Endothelial cell of umbilical vein (primary cell): ENCODE measurements around the gene DISP3. TPM values are rescaled to one million over a fixed set of nuclear protein-coding genes. Genes with fewer than 3 reads are reported as not detected.

Experiments used
- BruUV-seq: library from RNA; stranded (reverse); fragments of 400-500 nt; replicated peaks from 2 replicates; lab custom pipeline; 2021; lab: Mats Ljungman, UMichigan
- CTCF ChIA-PET: fragments of 300-600, 350-600 bp; sonication (Branson Sonifier 250); formaldehyde crosslinking; loops from one replicate; lab custom pipeline; 2021; ENCODE audit warnings: antibody characterized with exemption, inconsistent platforms; lab: Charles Lee
- POLR2A ChIA-PET: fragments of 300-600, 350-600 bp; sonication (Branson Sonifier 250); formaldehyde crosslinking; loops from one replicate; lab custom pipeline; 2021; ENCODE audit warnings: antibody characterized with exemption, inconsistent platforms; lab: Charles Lee
- DNase-seq: peaks from one replicate; pipeline ENCODE4 v3.0.0-alpha.2; 2011; ENCODE audit warnings: low read depth, low spot score
- FAIRE-seq: peaks from 2 replicates; lab custom pipeline; 2011; peaks lifted over from hg19 to GRCh38; lab: Jason Lieb, UNC
- H2AFZ ChIP-seq: 2 replicates; pipeline ENCODE4 v1.6.0; 2012; ENCODE audit warnings: low read depth, low read length, control low read depth, inconsistent platforms
- H3K27ac ChIP-seq: 2 replicates; pipeline ENCODE4 v1.5.1; 2011; ENCODE audit warnings: low read depth, mild to moderate bottlenecking, control low read depth, low read length, moderate library complexity; ENCODE audit not compliant: insufficient read depth
- H3K27me3 ChIP-seq, 2 experiments: 2 replicates each; pipeline versions ENCODE4 v1.6.0 to v1.6.1; 2011; ENCODE audit warnings: low read length in 2 of 2, mixed read lengths in 1 of 2; ENCODE audit not compliant: control insufficient read depth in 2 of 2, insufficient read depth in 2 of 2
- H3K36me3 ChIP-seq, 2 experiments: 2 replicates in 1 of 2; 3 replicates in 1 of 2; pipeline ENCODE4 v1.5.1; 2011; ENCODE audit warnings: low read length in 2 of 2, mild to moderate bottlenecking in 1 of 2, moderate library complexity in 1 of 2; ENCODE audit not compliant: control insufficient read depth in 2 of 2, insufficient read depth in 2 of 2; ENCODE audit errors: extremely low read depth in 1 of 2
- H3K4me1 ChIP-seq: 3 replicates; pipeline ENCODE4 v1.5.1; 2011; ENCODE audit warnings: mild to moderate bottlenecking, low read length; ENCODE audit not compliant: control insufficient read depth, insufficient read depth; ENCODE audit errors: extremely low read depth
- H3K4me2 ChIP-seq: 2 replicates; pipeline ENCODE4 v1.6.1; 2011; ENCODE audit warnings: low read length, control low read depth, mixed read lengths; ENCODE audit not compliant: insufficient read depth
- H3K4me3 ChIP-seq, 3 experiments: fragments of 200-600 bp in 1 of 3; sonication (generic), shearing (Covaris generic) in 1 of 3; replicated peaks in 1 of 3; 2 replicates each; pipeline ENCODE4 v1.5.1; 2011 to 2016; ENCODE audit warnings: control low read depth in 3 of 3, low read length in 3 of 3, mild to moderate bottlenecking in 2 of 3, inconsistent platforms in 1 of 3, low read depth in 1 of 3, moderate library complexity in 1 of 3; ENCODE audit not compliant: insufficient read depth in 1 of 3
- H3K79me2 ChIP-seq: 2 replicates; pipeline ENCODE4 v1.6.0; 2012; ENCODE audit warnings: low read length, inconsistent platforms; ENCODE audit not compliant: control insufficient read depth, insufficient read depth
- H3K9ac ChIP-seq: replicated peaks from 2 replicates; pipeline ENCODE3; 2011; ENCODE audit warnings: low read length, control low read depth; ENCODE audit not compliant: insufficient read depth; ENCODE audit errors: extremely low read depth
- H3K9me1 ChIP-seq: replicated peaks from 3 replicates; pipeline ENCODE4 v1.6.0; 2011; ENCODE audit warnings: mild to moderate bottlenecking, low read length; ENCODE audit not compliant: control insufficient read depth, insufficient read depth; ENCODE audit errors: extremely low read depth
- H3K9me3 ChIP-seq: replicated peaks from 2 replicates; pipeline ENCODE4 v1.5.1; 2012; ENCODE audit warnings: low read length, inconsistent platforms; ENCODE audit not compliant: control insufficient read depth, insufficient read depth
- H4K20me1 ChIP-seq: replicated peaks from 2 replicates; pipeline ENCODE3; 2011; ENCODE audit warnings: mild to moderate bottlenecking, low read length; ENCODE audit not compliant: control insufficient read depth, insufficient read depth; ENCODE audit errors: extremely low read depth
- EZH2 ChIP-seq: IDR thresholded peaks from 2 replicates; pipeline ENCODE4 v1.6.1; 2012; ENCODE audit warnings: borderline replicate concordance, low read depth, mild to moderate bottlenecking, moderate library complexity, low read length, inconsistent platforms; ENCODE audit not compliant: severe bottlenecking
- FOS ChIP-seq: IDR thresholded peaks from 2 replicates; pipeline ENCODE4 v1.6.1; 2011; ENCODE audit warnings: mild to moderate bottlenecking, low read length, moderate library complexity, borderline replicate concordance; ENCODE audit not compliant: insufficient read depth
- GATA2 ChIP-seq: IDR thresholded peaks from 2 replicates; pipeline ENCODE4 v1.7.0; 2011; ENCODE audit warnings: low read depth, mild to moderate bottlenecking, moderate library complexity, mixed read lengths, low read length; ENCODE audit not compliant: insufficient read length, insufficient read depth
- JUN ChIP-seq: IDR thresholded peaks from 2 replicates; pipeline ENCODE4 v1.6.1; 2011; ENCODE audit warnings: borderline replicate concordance, low read depth; ENCODE audit not compliant: insufficient read length, insufficient read depth
- MAX ChIP-seq: IDR thresholded peaks from 2 replicates; pipeline ENCODE4 v1.6.1; 2011; ENCODE audit not compliant: insufficient read depth, insufficient read length
- MYC ChIP-seq: IDR thresholded peaks from one replicate; pipeline ENCODE4 v1.6.1; 2011; ENCODE audit warnings: mild to moderate bottlenecking, low read depth, low read length
- POLR2A ChIP-seq: IDR thresholded peaks from 2 replicates; pipeline ENCODE4 v1.6.1; 2012; ENCODE audit warnings: low read depth, mild to moderate bottlenecking, control low read depth, low read length
- POLR2AphosphoS5 ChIP-seq: IDR thresholded peaks from 2 replicates; pipeline ENCODE4 v1.6.1; 2012; ENCODE audit warnings: low read depth, mild to moderate bottlenecking, control low read depth, low read length, moderate library complexity; ENCODE audit not compliant: insufficient read depth
- dilution Hi-C: fragments of 300-500 bp; cut with MboI; formaldehyde crosslinking; loops from one replicate; pipeline ENCODE4 v1.15.0; 2019; ENCODE audit warnings: low sequenced_read_pairs; ENCODE audit not compliant: extremely low pct_ligation_motif_present
- intact Hi-C: fragments of 100-400 bp; cut with micrococcal nuclease; formaldehyde crosslinking; loops from one replicate; pipeline ENCODE4 v1.10.0; 2022
- polyA plus RNA-seq, 4 experiments: library from polyadenylated mRNA; depleted of rRNA in 3 of 4; stranded (reverse) in 3 of 4; unstranded in 1 of 4; fragments of >200 nt; gene quantifications; 2 replicates each; pipeline versions ENCODE4 v1.2.1 to v1.2.3, GENCODE V29; 2011 to 2012; ENCODE audit warnings: missing spikeins in 1 of 4
- total RNA-seq: library from RNA; stranded (reverse); gene quantifications from 2 replicates; pipeline ENCODE4 v1.2.3, GENCODE V29; 2021

The DISP3 gene
- total and polyA plus RNA-seq, 2 donors (not counting 3 experiments of a cell fraction or from before 2014, with no cell fraction given): 0.26 to 0.49 TPM

- no peak overlapping the region for H3K9ac ChIP-seq
- POLR2A ChIA-PET: no interaction called here
- no peaks in the 10 kb centered on the region for H3K27me3 ChIP-seq
- no peaks in the 10 kb centered on the region for H4K20me1 ChIP-seq
- no peak overlapping the region for H2AFZ ChIP-seq
- TF ChIP-seq GATA2 (no peak), POLR2AphosphoS5 (no peak), EZH2 (no peak), FOS (no peak)
- CTCF ChIA-PET: no interaction called here
- H3K9me1 ChIP-seq: no peaks in the 10 kb centered on the region
- intact Hi-C loops: no loop called here
- no peak overlapping the region for H3K4me3 ChIP-seq
- H3K9me3 ChIP-seq: no peaks in the 10 kb centered on the region
- no peak overlapping the region for H3K27ac ChIP-seq
- H3K79me2 ChIP-seq: no peaks in the 10 kb centered on the region
- DNase-seq: no peak
- H3K36me3 ChIP-seq: no peaks in the 10 kb centered on the region
- H3K4me1 ChIP-seq: no peaks in the 10 kb centered on the region
- BruUV-seq: no TSS peak
- FAIRE-seq: no peak
- H3K4me2 ChIP-seq: no peak overlapping the region
- dilution Hi-C loops: no loop called here
Measured at GRCh38 chr1:11507309-11507708, 28.4 kb downstream of the DISP3 start.

DNA sequence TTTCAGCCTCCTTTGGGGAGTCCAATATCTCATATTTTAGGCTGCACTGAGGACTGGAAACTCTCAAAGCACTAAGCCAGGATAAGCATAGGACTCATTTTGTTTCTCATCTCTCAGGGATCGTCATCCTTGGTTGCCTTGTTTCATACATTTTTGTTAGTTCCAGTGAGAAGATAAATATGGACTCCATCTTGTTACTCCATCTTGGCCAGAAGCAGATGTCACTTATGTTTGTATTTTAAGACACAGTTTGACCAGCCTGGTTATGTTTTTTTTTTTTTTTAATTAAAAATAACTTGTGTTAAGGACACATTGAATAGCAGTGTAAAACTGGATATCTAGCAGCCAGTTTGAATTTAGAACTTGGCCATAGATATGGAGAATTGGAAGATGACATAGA is 34.7 kb downstream of the DISP3 start:
- TF ChIP-seq POLR2AphosphoS5 (no peak), JUN (no peak), POLR2A (no peak), GATA2 (no peak), MAX (no peak), FOS (no peak), MYC (no peak)
- Histone ChIP-seq H3K79me2 (no peaks in the 10 kb centered on the region), H3K27ac (no peak overlapping the region), H3K4me2 (no peak overlapping the region), H4K20me1 (no peaks in the 10 kb centered on the region), H3K4me3 (no peak overlapping the region), H3K9me3 (no peaks in the 10 kb centered on the region), H3K9ac (no peak overlapping the region), H3K9me1 (no peaks in the 10 kb centered on the region), H3K36me3 (no peaks in the 10 kb centered on the region), H2AFZ (no peak overlapping the region), H3K27me3 (no peaks in the 10 kb centered on the region), H3K4me1 (no peaks in the 10 kb centered on the region)
- CTCF ChIA-PET: no interaction called here
- no peak for FAIRE-seq
- POLR2A ChIA-PET: no interaction called here
- dilution Hi-C loops: no loop called here
- no peak for DNase-seq
- intact Hi-C loops: no loop called here
- no TSS peak for BruUV-seq
